ENCODE data around the gene DTNA. TPM values are rescaled to one million over a fixed set of nuclear protein-coding genes. Genes with fewer than 3 reads are reported as not detected.

The DTNA gene
- total and polyA plus RNA-seq, 2 of the 8 experiments (the other 6 are each of a cell fraction or from before 2014, with no cell fraction given) = 30.2 to 32.7 TPM

- H4K5ac ChIP-seq (ENCODE audit: insufficient read length, low read depth, low read length) = no peak overlapping the region
- no peak overlapping the region for H3K4me3 ChIP-seq (ENCODE audit: extremely low read depth in 1 of 4, insufficient read depth in 2 of 4, low read depth in 3 of 4, low read length in 4 of 4)
- H3K79me2 ChIP-seq (ENCODE audit: control insufficient read depth in 1 of 2, insufficient read depth in 2 of 2, low read length in 2 of 2) = no peaks in the 10 kb centered on the region
- H3K27ac ChIP-seq (ENCODE audit: low read depth, low read length) = no peak overlapping the region
- no peak overlapping the region for H2AK5ac ChIP-seq (ENCODE audit: low read depth, low read length)
- H3K4me1 ChIP-seq (replicated peaks in 1 of 4; ENCODE audit: control insufficient read depth in 3 of 4, insufficient read depth in 4 of 4, low read length in 3 of 4) = no peaks in the 10 kb centered on the region
- no peak overlapping the region for H3K56ac ChIP-seq (replicated peaks; ENCODE audit: insufficient read length, low read depth, low read length)
- H4K20me1 ChIP-seq (replicated peaks in 1 of 2; ENCODE audit: control insufficient read depth in 1 of 2, insufficient read depth in 2 of 2, low read length in 2 of 2) = no peaks in the 10 kb centered on the region
- H3K36me3 ChIP-seq (ENCODE audit: control insufficient read depth in 2 of 4, insufficient read depth in 4 of 4, low read length in 3 of 4) = no peaks in the 10 kb centered on the region
- H2BK12ac ChIP-seq (ENCODE audit: low read depth, low read length) = no peak overlapping the region
- no peaks in the 10 kb centered on the region for H3K23me2 ChIP-seq (ENCODE audit: low read depth, low read length)
- peaks cover 2 to 4% of the 10 kb centered on the region in 2 experiments; a peak in 2 of 4 replicates for H3K9me3 ChIP-seq (ENCODE audit: insufficient read depth in 2 of 2, low read depth in 1 of 2, low read length in 1 of 2)
- H3K14ac ChIP-seq (ENCODE audit: insufficient read length) = no peak overlapping the region
- H3K79me1 ChIP-seq (ENCODE audit: low read depth, low read length) = no peaks in the 10 kb centered on the region
- no peak overlapping the region for H2BK5ac ChIP-seq (ENCODE audit: low read depth, low read length)
- no peak overlapping the region for H3K4me2 ChIP-seq (ENCODE audit: insufficient read depth in 1 of 2, low read depth in 2 of 2, low read length in 2 of 2)
- no peak overlapping the region for H3K18ac ChIP-seq (ENCODE audit: extremely low read depth, low read length)
- peaks cover 0 to 1% (median 0%) of the 10 kb centered on the region in 4 experiments; a peak in 1 of 7 replicates for H3K27me3 ChIP-seq (replicated peaks in 1 of 4; ENCODE audit: control insufficient read depth in 3 of 4, extremely low read depth in 1 of 4, insufficient read depth in 3 of 4, low read length in 3 of 4)
- H3K23ac ChIP-seq (ENCODE audit: insufficient read length) = no peak overlapping the region
- H4K8ac ChIP-seq (ENCODE audit: extremely low read depth, insufficient read depth, low read length) = no peak overlapping the region
- H2AFZ ChIP-seq (ENCODE audit: low read length) = no peak overlapping the region
- TF ChIP-seq CTBP2 (IDR thresholded peaks at IDR 0.05; ENCODE audit: borderline replicate concordance, insufficient read depth, insufficient read length, low read length) = no peak
- 79% methylated on average over 5 of the region's 5 CpGs; no CpG with 5 or more reads in 1 of the 2 experiments for WGBS, 2 experiments (ENCODE audit: extremely low coverage in 1 of 2, insufficient coverage in 1 of 2, insufficient read length in 1 of 2, insufficient replicate concordance in 2 of 2, low coverage in 1 of 2, low lambda C conversion rate in 2 of 2, missing lambda C conversion rate in 1 of 2)
- ChIA-PET POLR2A (ENCODE audit: partially characterized antibody) (no interaction called here), CTCF (ENCODE audit: partially characterized antibody) (interaction anchor here (1.0 to 1.2 kb wide), 4 partner anchors 11 to 20 kb away, joined by 3 to 5 read pairs (median 3); no protein-coding TSS in a partner anchor)
- no peak for FAIRE-seq
- no peak overlapping the region for H4K91ac ChIP-seq (replicated peaks; ENCODE audit: insufficient read length, low read length)
- H2BK20ac ChIP-seq (ENCODE audit: low read length) = no peak overlapping the region
- no peak overlapping the region for H3K4ac ChIP-seq (replicated peaks; ENCODE audit: insufficient read length, low read depth, low read length)
- H3K9ac ChIP-seq (replicated peaks in 1 of 4; ENCODE audit: extremely low read depth in 1 of 4, low read depth in 3 of 4, low read length in 3 of 4) = no peak overlapping the region
- no peak for DNase-seq (ENCODE audit: low read depth in 1 of 2, low spot score in 2 of 2)
- no peak overlapping the region for H2BK15ac ChIP-seq (ENCODE audit: low read length)
- H2BK120ac ChIP-seq (replicated peaks; ENCODE audit: low read depth, low read length) = no peak overlapping the region
Measured at GRCh38 chr18:34848156-34848555, 138.1 kb downstream of the DTNA start.
